ENCODE data around the gene ARFGAP2.
A peak's percentile ranks its signal among the peaks of the same experiment; 100 is the strongest.

Gene ARFGAP2

DNA sequence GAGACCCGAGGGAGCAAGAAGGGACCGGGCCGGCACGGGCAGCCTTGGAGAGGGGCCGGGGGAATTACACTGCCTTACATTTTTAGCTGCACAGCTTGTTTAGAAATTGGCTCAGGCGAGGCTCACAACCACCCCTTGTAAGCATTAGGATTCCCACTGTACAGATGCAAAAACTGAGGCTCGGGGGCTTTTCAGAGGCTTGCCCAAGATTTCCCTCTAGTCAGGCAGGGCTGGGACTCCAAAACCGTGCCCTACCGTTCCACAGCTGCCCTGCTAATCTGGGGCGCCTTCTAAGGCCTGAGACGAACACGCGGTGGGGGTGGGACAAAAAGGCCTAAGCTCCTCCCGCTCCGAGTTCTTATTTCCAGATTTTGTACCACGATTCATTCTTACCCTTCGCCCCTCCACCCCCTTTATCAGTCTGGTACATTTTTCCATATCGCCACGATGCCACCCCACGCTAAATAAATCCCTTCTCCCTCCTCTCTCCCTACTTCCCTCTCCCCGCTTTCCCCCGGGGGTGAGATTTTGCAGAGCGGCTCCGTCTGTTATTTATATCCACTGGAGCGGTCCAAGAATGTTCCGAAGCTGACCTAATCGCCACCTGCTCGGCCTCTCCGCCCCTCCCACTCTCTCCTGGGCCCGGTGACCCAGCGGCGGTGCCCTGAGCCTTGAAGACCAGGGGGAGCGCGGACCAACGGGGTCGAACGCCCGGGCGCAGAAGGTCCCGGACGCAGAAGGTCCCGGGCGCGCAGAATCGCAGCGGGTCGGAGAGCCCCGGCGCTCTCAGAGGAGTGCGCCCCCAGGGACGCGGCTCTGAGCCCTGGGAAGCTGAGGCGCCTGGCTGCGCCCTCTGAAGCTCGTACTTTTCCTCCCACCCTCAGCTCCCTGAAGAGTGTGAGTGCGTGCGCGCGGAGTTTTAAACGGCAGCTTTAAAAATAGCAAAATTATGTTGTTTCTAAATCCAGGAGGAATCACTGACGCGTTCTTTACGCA lies 10.3 kb upstream of the ARFGAP2 start:
- DNase-seq (ENCODE audit: low spot score): no peak

- DNase-seq (ENCODE audit: low spot score): no peak
These were observed 9.5 kb upstream of the ARFGAP2 start, which contains the start of gene PACSIN3 for GRCh38 chr11:47186076-47186699. Gene PACSIN3 (minus strand): TSS chr11:47186434. CDS start chr11:47182727, 3,707 bp downstream.

DNA sequence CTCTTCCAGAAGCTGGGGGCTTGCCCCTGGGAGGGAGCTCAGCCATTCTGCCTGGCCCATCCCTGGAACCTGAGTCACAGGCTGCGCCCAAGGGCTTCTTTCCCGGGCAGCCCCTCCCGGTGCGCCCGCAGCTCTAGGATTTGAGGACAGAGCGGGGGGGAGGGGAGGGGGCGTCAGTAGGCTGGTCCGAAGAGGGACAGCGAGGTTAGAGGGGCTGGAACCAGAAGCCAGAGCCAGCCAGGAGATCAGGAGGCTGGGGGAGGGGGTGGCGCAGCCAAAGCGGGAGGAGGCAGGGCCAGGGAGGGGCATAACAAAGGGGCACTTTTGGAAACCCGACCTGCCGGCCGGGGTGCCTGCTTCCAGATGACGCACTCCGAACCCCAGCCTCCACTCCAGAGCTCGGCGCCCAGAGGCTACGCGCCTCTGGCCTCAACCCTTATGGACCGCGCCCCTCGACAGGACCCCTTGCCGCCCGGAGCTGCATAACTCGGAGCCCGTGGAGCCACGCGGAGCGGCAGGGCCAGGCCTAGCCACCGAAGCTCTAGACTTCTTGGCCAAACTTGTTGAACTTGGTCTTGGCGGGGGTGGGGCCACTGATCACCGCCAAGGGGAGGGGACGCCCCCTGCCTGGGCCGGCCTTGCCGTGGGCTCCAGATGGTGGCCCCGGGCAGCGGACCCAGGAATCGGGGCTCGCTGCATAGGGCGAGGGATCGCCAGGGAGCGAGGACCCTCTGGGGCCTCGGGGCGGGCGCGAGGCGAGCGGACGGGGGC lies 8.8 kb upstream of the ARFGAP2 start:
- no peak for DNase-seq (ENCODE audit: low spot score)

GRCh38 chr11:47184711-47185304 lies 8.1 kb upstream of the ARFGAP2 start:
- DNase-seq (ENCODE audit: low spot score): peak; percentile 90

DNA sequence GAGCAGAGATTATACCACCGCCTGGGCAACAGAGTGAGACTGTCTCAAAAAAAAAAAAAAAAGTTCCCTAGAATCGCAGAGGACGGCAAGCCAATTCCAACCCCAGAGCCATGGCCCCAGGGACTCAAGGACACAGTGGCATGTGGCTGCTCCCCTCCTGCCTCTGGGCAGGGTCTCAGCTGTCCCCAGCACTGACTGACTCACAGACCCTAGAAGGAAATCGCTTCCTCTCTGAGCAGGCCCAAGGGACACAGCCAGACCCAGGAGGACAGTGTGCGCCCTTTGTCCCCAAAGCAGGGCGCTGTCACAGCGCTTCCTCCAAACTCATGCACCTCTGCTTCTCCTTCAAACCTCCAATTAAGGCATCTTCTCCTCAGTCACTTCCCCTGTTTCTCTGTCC lies 7.3 kb upstream of the ARFGAP2 start:
- no peak for DNase-seq (ENCODE audit: low spot score)

- no peak for DNase-seq (ENCODE audit: low spot score)
These were observed 6.6 kb upstream of the ARFGAP2 start for GRCh38 chr11:47183031-47183856.

- no peak for DNase-seq (ENCODE audit: low spot score)
These were observed 5.7 kb upstream of the ARFGAP2 start for GRCh38 chr11:47182380-47182779.

DNA sequence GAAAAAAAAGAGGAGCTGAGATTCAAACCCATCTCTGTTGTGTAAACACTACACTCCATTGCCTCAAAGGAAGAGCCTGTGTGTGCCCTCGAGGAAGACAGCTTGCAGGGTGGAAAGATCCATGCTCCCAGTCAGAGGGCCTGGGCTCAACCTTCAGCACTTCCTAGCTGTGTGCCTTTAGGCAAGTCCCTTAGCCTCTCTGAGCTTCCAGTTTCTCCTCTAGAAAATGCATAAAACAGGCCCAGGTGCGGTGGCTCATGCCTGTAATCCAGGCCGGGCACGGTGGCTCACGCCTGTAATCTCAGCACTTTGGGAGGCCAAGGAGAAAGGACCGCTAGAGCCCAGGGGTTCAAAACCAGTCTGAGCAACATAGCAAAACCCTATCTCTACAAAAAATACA lies 4.6 kb upstream of the ARFGAP2 start:
- DNase-seq (ENCODE audit: low spot score): no peak

DNA sequence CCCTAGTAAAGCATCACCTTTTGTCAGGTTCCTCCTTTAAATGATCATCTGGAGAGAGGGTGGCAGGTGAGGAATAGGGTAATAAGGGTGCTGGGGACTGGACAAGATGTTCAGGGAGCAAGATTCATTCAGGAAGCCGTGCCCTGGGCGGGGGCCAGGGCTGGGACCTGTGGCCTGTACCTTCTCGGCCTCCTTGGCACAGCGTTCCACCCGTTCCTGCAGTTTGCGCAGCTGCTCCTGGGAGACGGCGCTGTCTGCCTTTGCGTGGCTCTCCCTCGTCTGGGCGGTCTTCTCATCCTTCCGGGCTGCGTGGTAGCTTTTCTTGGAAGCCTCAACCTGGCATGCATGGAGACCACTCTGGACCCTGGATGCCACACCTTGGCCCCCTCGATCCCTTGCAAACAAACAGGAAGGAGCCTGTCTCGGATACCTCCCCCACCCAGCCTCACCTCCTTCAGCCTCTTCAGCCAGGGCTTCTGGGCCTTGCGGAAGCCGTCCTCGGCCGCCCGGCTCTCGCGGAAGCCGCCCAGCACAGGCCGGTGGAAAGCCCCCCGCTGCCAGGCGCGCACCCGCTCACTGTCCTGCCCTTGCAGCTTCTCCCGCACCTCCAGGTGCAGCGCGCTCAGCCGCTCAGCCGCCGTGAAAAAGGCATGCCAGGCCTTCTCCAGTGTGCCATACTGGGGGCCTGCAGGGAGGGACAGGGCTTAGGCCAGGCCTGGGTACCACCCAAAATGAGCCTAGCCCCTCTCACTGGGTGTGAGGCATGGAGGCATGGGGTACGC lies 3.5 kb upstream of the ARFGAP2 start:
- no peak for DNase-seq (ENCODE audit: low spot score)

- peak; percentile 70 for DNase-seq (ENCODE audit: low spot score)
These were observed 2.9 kb upstream of the ARFGAP2 start for GRCh38 chr11:47179655-47179991.

- no peak for DNase-seq (ENCODE audit: low spot score)
These were observed 2.3 kb upstream of the ARFGAP2 start for GRCh38 chr11:47178737-47179654.

- no peak for DNase-seq (ENCODE audit: low spot score)
These were observed 1.6 kb upstream of the ARFGAP2 start for GRCh38 chr11:47178316-47178715.

DNA sequence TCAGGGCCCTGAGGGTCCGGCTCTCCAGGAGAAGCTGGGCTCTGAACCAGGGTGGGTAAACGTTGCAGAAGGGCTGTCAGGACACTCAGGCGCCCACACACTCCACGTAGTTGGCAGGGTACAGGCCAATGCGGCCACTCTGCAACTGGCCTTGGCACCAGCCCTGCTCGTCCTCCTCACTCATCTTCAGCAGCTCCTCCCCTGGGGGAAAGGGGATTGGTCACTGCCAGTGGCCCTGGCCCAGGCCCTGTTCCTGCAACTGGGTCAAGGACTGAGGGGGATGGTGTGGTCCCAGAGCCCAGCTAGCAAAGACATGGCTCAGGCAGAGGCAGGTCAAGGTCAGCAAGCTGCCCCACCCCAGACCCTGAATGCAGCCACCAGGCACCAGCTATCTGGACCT lies 1.2 kb upstream of the ARFGAP2 start:
- DNase-seq (ENCODE audit: low spot score): no peak

GRCh38 chr11:47177229-47177845 lies 658 bp upstream of the ARFGAP2 start:
- peak; percentile 96 for DNase-seq (ENCODE audit: low spot score)

DNA sequence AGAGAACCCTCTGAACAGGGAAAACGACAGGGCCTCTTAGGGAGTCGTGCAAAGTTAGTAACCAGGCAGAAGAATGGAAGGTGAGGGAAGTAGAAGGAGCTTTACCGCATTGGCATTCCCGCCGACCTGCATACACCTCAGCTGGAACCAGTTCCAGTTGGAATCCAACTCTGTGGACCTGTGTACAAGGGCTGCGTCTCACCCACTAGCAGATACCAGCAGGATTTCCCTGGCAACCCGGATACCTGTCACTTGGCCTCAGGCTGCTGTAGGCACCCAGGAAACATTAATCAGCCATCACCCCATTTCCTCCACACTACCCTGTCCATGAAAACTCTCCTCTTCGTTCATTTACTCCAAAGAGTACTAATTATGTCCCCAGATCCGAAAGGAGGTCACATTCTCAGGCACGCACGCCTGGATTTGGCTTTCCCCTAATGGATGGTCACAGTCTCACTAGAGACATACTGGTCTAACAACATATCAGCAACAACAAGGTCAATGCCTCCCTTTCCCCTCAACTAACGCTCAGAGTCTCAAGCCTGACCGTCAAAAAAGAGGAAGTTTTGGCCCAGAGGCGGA lies 842 bp downstream of the ARFGAP2 start:
- DNase-seq (ENCODE audit: low spot score): no peak

DNA sequence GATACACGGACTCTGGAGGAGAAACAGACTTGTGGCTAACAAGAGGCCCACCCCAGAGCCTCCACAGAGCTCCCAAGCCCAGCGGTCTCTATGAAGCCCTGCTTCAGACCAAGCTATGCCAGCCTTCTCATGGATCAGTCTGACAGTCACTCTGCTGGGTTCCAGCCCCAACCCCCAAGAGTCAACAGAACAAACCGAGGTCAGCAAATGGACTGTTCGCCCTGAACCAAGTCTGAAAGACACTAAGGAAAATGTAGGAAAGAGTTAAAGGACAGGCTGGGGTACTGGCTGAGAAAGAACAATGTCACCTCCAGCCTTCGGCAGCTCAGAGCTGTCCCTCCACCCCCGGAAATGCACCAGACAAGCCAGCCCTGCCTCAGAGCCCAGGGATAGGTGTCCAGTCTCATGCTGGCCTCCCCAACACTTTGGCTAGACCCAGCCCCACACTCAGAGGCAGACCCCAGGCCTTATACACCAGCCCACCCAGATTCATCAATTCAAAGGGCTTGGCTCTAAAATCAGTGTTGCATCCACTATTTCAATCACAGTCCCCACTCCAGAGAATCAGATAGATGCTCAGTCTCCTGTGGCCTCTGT lies 3.8 kb downstream of the ARFGAP2 start:
- DNase-seq (ENCODE audit: low spot score): no peak

- DNase-seq (ENCODE audit: low spot score): no peak
These were observed 4.8 kb downstream of the ARFGAP2 start for GRCh38 chr11:47171856-47172255.
